ENCODE measurements around the gene DENND4A.

The DENND4A gene

GRCh38 chr15:65829130-65829764, 37.2 kb upstream of the DENND4A start:
- no peak for DNase-seq
- H3K9me3 Mint-ChIP-seq, result peaks cover 6% of the 10 kb centered on the region
- H3K4me1 Mint-ChIP-seq, result peaks cover 54% of the 10 kb centered on the region
- no peak overlapping the region for H3K27ac Mint-ChIP-seq
- H3K27me3 Mint-ChIP-seq (ENCODE audit: low read depth, poor library complexity), result no peaks in the 10 kb centered on the region
- no peak overlapping the region for H3K4me3 Mint-ChIP-seq
- TF ChIP-seq, protein P1, sequence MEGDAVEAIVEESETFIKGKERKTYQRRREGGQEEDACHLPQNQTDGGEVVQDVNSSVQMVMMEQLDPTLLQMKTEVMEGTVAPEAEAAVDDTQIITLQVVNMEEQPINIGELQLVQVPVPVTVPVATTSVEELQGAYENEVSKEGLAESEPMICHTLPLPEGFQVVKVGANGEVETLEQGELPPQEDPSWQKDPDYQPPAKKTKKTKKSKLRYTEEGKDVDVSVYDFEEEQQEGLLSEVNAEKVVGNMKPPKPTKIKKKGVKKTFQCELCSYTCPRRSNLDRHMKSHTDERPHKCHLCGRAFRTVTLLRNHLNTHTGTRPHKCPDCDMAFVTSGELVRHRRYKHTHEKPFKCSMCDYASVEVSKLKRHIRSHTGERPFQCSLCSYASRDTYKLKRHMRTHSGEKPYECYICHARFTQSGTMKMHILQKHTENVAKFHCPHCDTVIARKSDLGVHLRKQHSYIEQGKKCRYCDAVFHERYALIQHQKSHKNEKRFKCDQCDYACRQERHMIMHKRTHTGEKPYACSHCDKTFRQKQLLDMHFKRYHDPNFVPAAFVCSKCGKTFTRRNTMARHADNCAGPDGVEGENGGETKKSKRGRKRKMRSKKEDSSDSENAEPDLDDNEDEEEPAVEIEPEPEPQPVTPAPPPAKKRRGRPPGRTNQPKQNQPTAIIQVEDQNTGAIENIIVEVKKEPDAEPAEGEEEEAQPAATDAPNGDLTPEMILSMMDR (IDR thresholded peaks at IDR 0.05), result peak; percentile 44
- H3K36me3 Mint-ChIP-seq (ENCODE audit: low read depth), result peaks cover 6% of the 10 kb centered on the region

- TF ChIP-seq, protein P1 (IDR thresholded peaks at IDR 0.05), result no peak
- Mint-ChIP-seq H3K9me3 (peaks cover 8% of the 10 kb centered on the region), H3K36me3 (ENCODE audit: low read depth) (peaks cover 6% of the 10 kb centered on the region), H3K4me3 (no peak overlapping the region), H3K27ac (no peak overlapping the region), H3K4me1 (peaks cover 49% of the 10 kb centered on the region), H3K27me3 (ENCODE audit: low read depth, poor library complexity) (no peaks in the 10 kb centered on the region)
- DNase-seq, result no peak
These were observed 36.5 kb upstream of the DENND4A start for GRCh38 chr15:65828585-65828984.

DNA sequence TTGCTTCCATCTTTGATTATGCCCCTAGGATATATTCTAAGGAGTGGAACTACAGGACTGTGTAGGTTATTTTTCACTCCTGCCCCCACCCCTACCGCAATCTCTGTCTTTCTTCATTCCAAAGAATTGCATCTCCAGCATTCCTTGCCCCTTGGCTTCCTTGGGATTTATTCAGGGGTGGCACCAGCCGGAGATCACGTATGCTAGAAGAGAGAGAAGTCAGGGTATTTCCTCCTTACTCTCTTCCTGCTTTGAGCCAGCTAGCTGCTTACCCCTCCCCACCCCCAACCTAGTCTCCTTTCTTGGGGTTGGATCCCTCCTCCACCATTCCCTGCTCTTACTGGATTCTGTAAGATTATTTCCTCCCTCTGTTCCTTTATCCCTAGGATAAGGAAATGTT, 35.0 kb upstream of the DENND4A start:
- Mint-ChIP-seq H3K4me3 (no peak overlapping the region), H3K27ac (no peak overlapping the region), H3K9me3 (peaks cover 8% of the 10 kb centered on the region), H3K27me3 (ENCODE audit: low read depth, poor library complexity) (no peaks in the 10 kb centered on the region), H3K36me3 (ENCODE audit: low read depth) (peaks cover 6% of the 10 kb centered on the region), H3K4me1 (peaks cover 34% of the 10 kb centered on the region)
- no peak for DNase-seq
- TF ChIP-seq, protein P1 (IDR thresholded peaks at IDR 0.05), result no peak

DNA sequence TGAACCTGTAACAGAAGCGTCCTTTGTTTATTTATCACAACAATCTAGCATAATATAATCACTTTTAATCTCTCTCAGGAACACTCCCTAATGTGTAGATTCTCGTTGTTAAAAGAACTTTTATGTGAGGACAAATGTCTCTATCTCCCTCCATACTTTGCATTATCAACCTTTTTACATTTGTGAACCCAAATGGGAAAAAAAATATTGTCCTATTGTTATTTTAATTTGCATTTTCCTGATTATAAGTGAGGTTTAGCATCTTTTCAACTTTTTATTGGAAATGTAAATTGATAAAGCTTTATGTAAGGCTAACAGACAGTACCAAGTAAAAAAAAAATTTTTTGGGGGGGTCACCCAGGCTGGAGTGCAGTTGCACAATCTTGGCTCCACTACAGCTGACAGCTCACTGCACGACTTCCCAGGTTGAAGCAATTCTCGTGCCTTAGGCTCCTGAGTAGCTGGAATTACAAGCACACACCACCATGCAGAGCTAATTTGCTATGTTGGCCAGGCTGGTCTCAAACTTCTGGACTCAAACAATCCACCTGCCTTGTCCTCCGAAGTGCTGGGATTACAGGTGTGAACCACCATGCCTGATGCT, 33.0 kb upstream of the DENND4A start:
- Mint-ChIP-seq H3K4me1 (peaks cover 23% of the 10 kb centered on the region), H3K36me3 (ENCODE audit: low read depth) (peaks cover 6% of the 10 kb centered on the region), H3K27me3 (ENCODE audit: low read depth, poor library complexity) (no peaks in the 10 kb centered on the region), H3K9me3 (peaks cover 8% of the 10 kb centered on the region), H3K4me3 (no peak overlapping the region), H3K27ac (no peak overlapping the region)
- no peak for DNase-seq
- TF ChIP-seq, protein P1 (IDR thresholded peaks at IDR 0.05), result no peak

GRCh38 chr15:65824031-65824743, 32.1 kb upstream of the DENND4A start:
- H3K4me3 Mint-ChIP-seq, result no peak overlapping the region
- TF ChIP-seq, protein P1 (IDR thresholded peaks at IDR 0.05), result peak; percentile 48
- H3K36me3 Mint-ChIP-seq (ENCODE audit: low read depth), result peaks cover 6% of the 10 kb centered on the region
- H3K27me3 Mint-ChIP-seq (ENCODE audit: low read depth, poor library complexity), result no peaks in the 10 kb centered on the region
- H3K27ac Mint-ChIP-seq, result no peak overlapping the region
- peak; percentile 23 for DNase-seq
- peaks cover 23% of the 10 kb centered on the region for H3K4me1 Mint-ChIP-seq
- H3K9me3 Mint-ChIP-seq, result peaks cover 8% of the 10 kb centered on the region

Data from nephron progenitor cell (in vitro differentiated cells).